Measurements from ENCODE around the gene ABCB11. TPM values are rescaled to one million over a fixed set of nuclear protein-coding genes. Genes with fewer than 3 reads are reported as not detected.
"Not testable (repeated sequence)": the region's sequence is repeated elsewhere in the genome, so short reads cannot be mapped to it uniquely, and the experiment has no call there.

Gene ABCB11
- polyA plus RNA-seq, 3 donors: not detected

GRCh38 chr2:168935810-168936581 lies 95.1 kb downstream of the ABCB11 start:
- H3K27me3 ChIP-seq (ENCODE audit: control insufficient read depth in 2 of 2, insufficient read depth in 2 of 2, low read length in 2 of 2): no peaks in the 10 kb centered on the region
- Mint-ChIP-seq H3K9me3 (peaks cover 0 to 3% (median 0%) of the 10 kb centered on the region in 7 donors), H3K27ac (no peak overlapping the region), H3K27me3 (ENCODE audit: low read depth in 3 of 3) (peaks cover 0 to 5% (median 0%) of the 10 kb centered on the region in 3 donors), H3K4me3 (peak overlapping the region in 1 of 2 donors; percentile 63), H3K4me1 (peaks cover 9% of the 10 kb centered on the region), H3K36me3 (no peaks in the 10 kb centered on the region)
- H3K9me3 ChIP-seq (replicated peaks in 1 of 2; ENCODE audit: control insufficient read depth in 1 of 2, insufficient read depth in 1 of 2, low read length in 2 of 2): no peaks in the 10 kb centered on the region
- H3K36me3 ChIP-seq (replicated peaks in 1 of 2; ENCODE audit: control insufficient read depth in 1 of 2, insufficient read depth in 2 of 2, low read length in 2 of 2): no peaks in the 10 kb centered on the region
- DNase-seq: peak in 1 of 3 donors; percentile 18
- H3K9ac ChIP-seq (ENCODE audit: insufficient read depth, low read length, poor library complexity, severe bottlenecking): no peak overlapping the region
- H3K4me3 ChIP-seq (replicated peaks in 1 of 3; ENCODE audit: low read depth in 2 of 3, low read length in 3 of 3): no peak overlapping the region
- no peak overlapping the region for H3K4me2 ChIP-seq (replicated peaks; ENCODE audit: extremely low read depth, low read length, poor library complexity, severe bottlenecking)
- H3K27ac ChIP-seq (ENCODE audit: low read depth in 1 of 2, low read length in 2 of 2): no peak overlapping the region
- H2AFZ ChIP-seq (ENCODE audit: insufficient read depth, low read depth, low read length, poor library complexity, severe bottlenecking): peak overlapping the region; percentile 22
- WGBS (ENCODE audit: insufficient coverage): no CpG with 5 or more reads among the region's 14 CpGs
- no peaks in the 10 kb centered on the region for H4K20me1 ChIP-seq (ENCODE audit: insufficient read depth, low read length)
- no peaks in the 10 kb centered on the region for H3K4me1 ChIP-seq (ENCODE audit: control insufficient read depth in 1 of 2, insufficient read depth in 2 of 2, low read length in 2 of 2)
- H3K79me2 ChIP-seq (ENCODE audit: insufficient read depth, low read length): no peaks in the 10 kb centered on the region
- intact Hi-C loops (cut with micrococcal nuclease): no loop called here
- TF ChIP-seq CTCF (IDR thresholded peaks at IDR 0.05): no peak

DNA sequence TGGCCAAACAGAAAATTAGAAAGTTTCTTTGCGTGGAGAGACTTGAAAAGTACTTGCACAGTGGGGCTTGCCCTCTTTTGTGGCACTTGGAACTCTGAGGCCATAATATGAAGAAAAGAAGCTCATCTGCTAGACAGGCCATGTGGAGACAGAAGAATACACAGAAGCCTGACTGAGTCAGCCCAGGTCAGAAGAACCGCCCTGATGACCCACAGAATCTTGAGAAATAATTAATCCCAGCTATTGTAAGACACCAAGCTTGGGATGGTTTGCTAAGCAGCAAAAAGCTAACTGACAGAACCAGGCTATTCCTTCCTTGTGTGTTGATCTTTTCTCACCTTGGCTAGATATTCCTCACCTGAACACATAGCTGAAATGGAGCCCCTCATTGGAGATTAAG lies 96.3 kb downstream of the ABCB11 start:
- Mint-ChIP-seq H3K27ac (no peak overlapping the region), H3K4me1 (peaks cover 9% of the 10 kb centered on the region)
- DNase-seq: no peak

GRCh38 chr2:168932174-168932573 lies 99.0 kb downstream of the ABCB11 start:
- intact Hi-C loops (cut with micrococcal nuclease); H3K4me1 Mint-ChIP-seq; H3K27me3 ChIP-seq (ENCODE audit: control insufficient read depth in 2 of 2, insufficient read depth in 2 of 2, low read length in 2 of 2); H3K4me2 ChIP-seq (replicated peaks; ENCODE audit: extremely low read depth, low read length, poor library complexity, severe bottlenecking); H3K4me3 ChIP-seq (replicated peaks in 1 of 3; ENCODE audit: low read depth in 2 of 3, low read length in 3 of 3); H3K9me3 Mint-ChIP-seq; H4K20me1 ChIP-seq (ENCODE audit: insufficient read depth, low read length); H3K9ac ChIP-seq (ENCODE audit: insufficient read depth, low read length, poor library complexity, severe bottlenecking); H2AFZ ChIP-seq (ENCODE audit: insufficient read depth, low read depth, low read length, poor library complexity, severe bottlenecking); H3K27ac ChIP-seq (ENCODE audit: low read depth in 1 of 2, low read length in 2 of 2); H3K79me2 ChIP-seq (ENCODE audit: insufficient read depth, low read length); H3K9me3 ChIP-seq (replicated peaks in 1 of 2; ENCODE audit: control insufficient read depth in 1 of 2, insufficient read depth in 1 of 2, low read length in 2 of 2); H3K36me3 Mint-ChIP-seq; DNase-seq; H3K27me3 Mint-ChIP-seq (ENCODE audit: low read depth in 3 of 3); H3K36me3 ChIP-seq (replicated peaks in 1 of 2; ENCODE audit: control insufficient read depth in 1 of 2, insufficient read depth in 2 of 2, low read length in 2 of 2); H3K4me3 Mint-ChIP-seq; H3K4me1 ChIP-seq (ENCODE audit: control insufficient read depth in 1 of 2, insufficient read depth in 2 of 2, low read length in 2 of 2): not testable (repeated sequence)
- 100% methylated on average over 1 of the region's 4 CpGs for WGBS (ENCODE audit: insufficient coverage)
- H3K27ac Mint-ChIP-seq: peak overlapping the region in 1 of 7 donors; percentile 31

More for the DNA sequence above, 96.3 kb downstream of the ABCB11 start:
- H3K4me1 ChIP-seq (ENCODE audit: control insufficient read depth in 1 of 2, insufficient read depth in 2 of 2, low read length in 2 of 2): no peaks in the 10 kb centered on the region
- no peak for TF ChIP-seq CTCF (IDR thresholded peaks at IDR 0.05)
- H3K27ac ChIP-seq (ENCODE audit: low read depth in 1 of 2, low read length in 2 of 2): no peak overlapping the region
- intact Hi-C loops (cut with micrococcal nuclease): no loop called here
- no peak overlapping the region for H3K9ac ChIP-seq (ENCODE audit: insufficient read depth, low read length, poor library complexity, severe bottlenecking)
- Mint-ChIP-seq H3K4me3 (no peak overlapping the region), H3K36me3 (no peaks in the 10 kb centered on the region), H3K9me3 (peaks cover 0 to 3% (median 0%) of the 10 kb centered on the region in 7 donors), H3K27me3 (ENCODE audit: low read depth in 3 of 3) (peaks cover 0 to 5% (median 0%) of the 10 kb centered on the region in 3 donors)
- no peaks in the 10 kb centered on the region for H4K20me1 ChIP-seq (ENCODE audit: insufficient read depth, low read length)
- WGBS (ENCODE audit: insufficient coverage): 78% methylated on average over 2 of the region's 2 CpGs
- H2AFZ ChIP-seq (ENCODE audit: insufficient read depth, low read depth, low read length, poor library complexity, severe bottlenecking): no peak overlapping the region
- H3K9me3 ChIP-seq (replicated peaks in 1 of 2; ENCODE audit: control insufficient read depth in 1 of 2, insufficient read depth in 1 of 2, low read length in 2 of 2): no peaks in the 10 kb centered on the region
- H3K4me3 ChIP-seq (replicated peaks in 1 of 3; ENCODE audit: low read depth in 2 of 3, low read length in 3 of 3): no peak overlapping the region
- H3K4me2 ChIP-seq (replicated peaks; ENCODE audit: extremely low read depth, low read length, poor library complexity, severe bottlenecking): no peak overlapping the region
- no peaks in the 10 kb centered on the region for H3K79me2 ChIP-seq (ENCODE audit: insufficient read depth, low read length)
- no peaks in the 10 kb centered on the region for H3K36me3 ChIP-seq (replicated peaks in 1 of 2; ENCODE audit: control insufficient read depth in 1 of 2, insufficient read depth in 2 of 2, low read length in 2 of 2)
- H3K27me3 ChIP-seq (ENCODE audit: control insufficient read depth in 2 of 2, insufficient read depth in 2 of 2, low read length in 2 of 2): peaks cover 0 to 2% of the 10 kb centered on the region in 2 donors

Measured in CD14-positive monocyte (primary cell).